Measurements from ENCODE around the gene AKT3.

- TF ChIP-seq CTCF (IDR thresholded peaks at IDR 0.05) (no peak), POLR2A (IDR thresholded peaks at IDR 0.05) (no peak)
Measured at GRCh38 chr1:243667591-243667990, 182.5 kb downstream of the AKT3 start.

Measured in esophagus squamous epithelium (tissue), 4 donors.